ENCODE results near the gene TRIM7.
A peak's percentile ranks its signal among the peaks of the same experiment; 100 is the strongest.
"Not testable (repeated sequence)": the region's sequence is repeated elsewhere in the genome, so short reads cannot be mapped to it uniquely, and the experiment has no call there.

TRIM7 gene

DNA sequence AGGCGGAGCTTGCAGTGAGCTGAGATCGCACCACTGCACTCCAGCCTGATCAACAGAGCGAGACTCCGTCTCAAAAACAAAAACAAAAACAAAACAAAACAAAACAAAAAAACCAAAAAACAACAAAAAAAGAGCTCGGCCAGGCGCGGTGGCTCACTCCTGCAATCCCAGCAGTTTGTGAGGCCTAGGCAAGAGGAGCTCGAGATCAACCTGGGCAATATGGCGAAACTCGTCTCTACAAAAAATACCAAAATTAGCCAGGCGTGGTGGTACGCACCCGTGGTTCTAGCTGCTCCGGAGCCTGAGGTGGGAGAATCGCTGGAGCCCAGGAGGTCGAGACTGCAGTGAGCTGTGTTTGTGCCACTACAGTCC, 20.2 kb downstream of the TRIM7 start:
- TF ChIP-seq, protein P1, sequence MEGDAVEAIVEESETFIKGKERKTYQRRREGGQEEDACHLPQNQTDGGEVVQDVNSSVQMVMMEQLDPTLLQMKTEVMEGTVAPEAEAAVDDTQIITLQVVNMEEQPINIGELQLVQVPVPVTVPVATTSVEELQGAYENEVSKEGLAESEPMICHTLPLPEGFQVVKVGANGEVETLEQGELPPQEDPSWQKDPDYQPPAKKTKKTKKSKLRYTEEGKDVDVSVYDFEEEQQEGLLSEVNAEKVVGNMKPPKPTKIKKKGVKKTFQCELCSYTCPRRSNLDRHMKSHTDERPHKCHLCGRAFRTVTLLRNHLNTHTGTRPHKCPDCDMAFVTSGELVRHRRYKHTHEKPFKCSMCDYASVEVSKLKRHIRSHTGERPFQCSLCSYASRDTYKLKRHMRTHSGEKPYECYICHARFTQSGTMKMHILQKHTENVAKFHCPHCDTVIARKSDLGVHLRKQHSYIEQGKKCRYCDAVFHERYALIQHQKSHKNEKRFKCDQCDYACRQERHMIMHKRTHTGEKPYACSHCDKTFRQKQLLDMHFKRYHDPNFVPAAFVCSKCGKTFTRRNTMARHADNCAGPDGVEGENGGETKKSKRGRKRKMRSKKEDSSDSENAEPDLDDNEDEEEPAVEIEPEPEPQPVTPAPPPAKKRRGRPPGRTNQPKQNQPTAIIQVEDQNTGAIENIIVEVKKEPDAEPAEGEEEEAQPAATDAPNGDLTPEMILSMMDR (IDR thresholded peaks at IDR 0.05), result no peak
- no peak for TF ChIP-seq ZFX (IDR thresholded peaks at IDR 0.05; ENCODE audit: borderline replicate concordance)
- H3K27ac ChIP-seq, result peak overlapping the region; percentile 88

DNA sequence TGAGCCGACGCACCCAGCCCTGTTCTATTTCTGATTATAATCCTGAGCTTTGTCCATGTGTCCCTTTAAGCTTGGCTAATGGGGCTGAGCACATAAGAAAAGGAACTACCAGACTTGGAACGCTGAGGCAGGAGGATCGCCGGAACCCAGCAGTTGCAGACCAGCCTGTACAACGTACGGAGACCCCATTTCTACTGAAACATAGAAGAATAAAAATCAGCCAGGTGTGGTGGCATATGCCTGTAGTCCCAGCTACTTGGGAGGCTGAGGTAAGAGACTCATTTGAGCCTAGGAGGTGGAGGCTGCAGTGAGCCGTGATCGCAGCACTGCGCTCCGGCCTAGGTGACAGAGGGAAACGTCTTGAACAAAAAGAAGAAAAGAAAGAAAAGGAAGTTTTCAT, 22.3 kb downstream of the TRIM7 start:
- peak overlapping the region; percentile 25; the same call in 1 of the 2 replicates for H3K27ac ChIP-seq
- TF ChIP-seq ZFX (IDR thresholded peaks at IDR 0.05; ENCODE audit: borderline replicate concordance), result no peak
- TF ChIP-seq, protein P1 (IDR thresholded peaks at IDR 0.05), result no peak

DNA sequence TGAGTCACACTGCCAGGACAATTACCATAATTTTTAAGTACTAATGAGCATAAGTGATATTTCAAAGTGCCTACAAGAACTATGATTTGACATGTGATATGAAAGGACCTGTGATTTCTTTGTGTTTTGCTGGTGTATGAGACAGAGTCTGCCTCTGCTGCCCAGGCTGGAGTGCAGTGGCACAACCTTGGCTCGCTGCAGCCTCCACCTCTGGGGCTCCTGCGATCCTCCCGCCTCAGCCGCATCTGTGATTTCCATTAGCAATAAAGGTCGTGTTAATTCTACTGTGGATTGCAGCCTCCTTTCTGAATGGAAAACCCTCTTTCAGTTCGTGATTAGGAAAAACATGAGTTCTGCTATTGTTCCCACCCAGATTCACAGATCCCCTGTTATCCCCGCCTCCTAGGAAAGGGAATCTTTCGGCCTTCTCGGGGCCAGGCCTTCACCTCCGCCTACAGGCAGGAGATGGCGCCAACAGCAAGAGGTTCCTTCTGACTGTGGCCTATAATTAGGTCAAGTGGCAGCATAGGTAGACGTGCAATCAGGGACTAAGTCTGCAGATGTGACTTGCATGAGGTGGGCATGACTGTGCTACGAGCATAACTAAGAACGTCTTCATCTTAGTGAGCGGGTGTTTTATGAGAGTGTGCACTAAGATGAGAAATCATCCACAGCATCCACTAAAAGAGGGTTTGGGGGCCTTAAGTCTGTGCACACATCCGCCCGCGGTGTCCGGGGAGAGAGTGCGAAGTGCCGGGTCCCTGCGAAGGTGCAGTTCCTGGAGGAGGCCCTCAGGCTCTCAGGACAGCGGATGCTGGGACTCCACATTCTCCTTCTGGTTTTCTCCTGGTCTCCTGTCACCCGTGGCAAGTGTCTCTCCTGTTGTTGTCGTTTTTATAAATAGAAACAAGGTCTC, 23.1 kb downstream of the TRIM7 start:
- TF ChIP-seq ZFX (IDR thresholded peaks at IDR 0.05; ENCODE audit: borderline replicate concordance), result no peak
- TF ChIP-seq, protein P1 (IDR thresholded peaks at IDR 0.05), result peak; percentile 82
- H3K27ac ChIP-seq, result peak overlapping the region; percentile 25; the same call in 1 of the 2 replicates

DNA sequence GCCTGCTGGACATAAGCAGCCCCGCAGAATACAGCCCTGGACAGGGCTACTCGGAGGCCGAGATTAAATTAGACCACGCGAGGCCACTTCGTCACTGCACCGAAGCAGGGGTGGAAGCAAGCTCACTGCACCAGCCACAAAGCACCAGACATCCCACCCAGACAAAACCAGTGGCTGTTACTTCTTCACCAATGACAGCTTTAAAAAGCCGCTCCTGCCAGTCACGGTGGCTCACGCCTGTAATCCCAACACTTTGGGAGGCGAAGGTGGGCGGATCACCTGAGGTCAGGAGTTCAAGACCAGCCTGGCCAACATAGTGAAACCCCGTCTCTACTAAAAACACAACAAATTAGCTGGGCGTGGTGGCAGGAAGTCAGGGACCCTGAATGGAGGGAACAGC, 27.4 kb downstream of the TRIM7 start:
- not testable (repeated sequence) for H3K27ac ChIP-seq

DNA sequence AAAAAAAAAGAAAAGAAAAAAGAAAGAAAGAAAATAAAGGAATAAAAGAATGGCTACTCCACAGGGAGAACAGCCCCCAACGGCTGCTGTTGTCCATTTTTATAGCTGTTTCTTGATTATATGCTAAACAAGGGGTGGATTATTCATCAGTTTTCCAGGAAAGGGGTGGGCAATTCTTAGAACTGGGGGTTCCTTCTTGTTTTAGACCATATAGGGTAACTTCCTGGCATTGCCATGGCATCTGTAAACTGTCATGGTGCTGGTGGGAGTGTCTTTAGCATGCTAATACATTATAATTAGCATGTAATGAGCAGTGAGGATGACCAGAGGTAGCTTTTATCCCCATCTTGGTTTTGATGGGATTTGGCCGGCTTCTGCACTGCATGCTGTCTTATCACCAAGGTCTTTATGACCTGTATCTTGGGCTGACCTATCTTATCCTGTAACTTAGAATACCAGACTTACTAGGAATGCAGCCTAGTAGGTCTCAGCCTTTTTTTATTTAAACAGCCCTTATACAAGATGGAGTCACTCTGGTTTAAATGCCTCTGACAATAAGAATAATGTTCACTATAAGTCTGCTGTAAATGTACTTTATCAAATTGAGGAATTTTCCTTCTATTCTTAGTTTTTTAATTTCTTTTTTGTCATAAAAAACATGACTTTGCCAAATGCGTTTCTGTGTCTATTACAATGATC, 28.6 kb downstream of the TRIM7 start:
- TF ChIP-seq, protein P1 (IDR thresholded peaks at IDR 0.05), result no peak
- TF ChIP-seq ZFX (IDR thresholded peaks at IDR 0.05; ENCODE audit: borderline replicate concordance), result no peak

DNA sequence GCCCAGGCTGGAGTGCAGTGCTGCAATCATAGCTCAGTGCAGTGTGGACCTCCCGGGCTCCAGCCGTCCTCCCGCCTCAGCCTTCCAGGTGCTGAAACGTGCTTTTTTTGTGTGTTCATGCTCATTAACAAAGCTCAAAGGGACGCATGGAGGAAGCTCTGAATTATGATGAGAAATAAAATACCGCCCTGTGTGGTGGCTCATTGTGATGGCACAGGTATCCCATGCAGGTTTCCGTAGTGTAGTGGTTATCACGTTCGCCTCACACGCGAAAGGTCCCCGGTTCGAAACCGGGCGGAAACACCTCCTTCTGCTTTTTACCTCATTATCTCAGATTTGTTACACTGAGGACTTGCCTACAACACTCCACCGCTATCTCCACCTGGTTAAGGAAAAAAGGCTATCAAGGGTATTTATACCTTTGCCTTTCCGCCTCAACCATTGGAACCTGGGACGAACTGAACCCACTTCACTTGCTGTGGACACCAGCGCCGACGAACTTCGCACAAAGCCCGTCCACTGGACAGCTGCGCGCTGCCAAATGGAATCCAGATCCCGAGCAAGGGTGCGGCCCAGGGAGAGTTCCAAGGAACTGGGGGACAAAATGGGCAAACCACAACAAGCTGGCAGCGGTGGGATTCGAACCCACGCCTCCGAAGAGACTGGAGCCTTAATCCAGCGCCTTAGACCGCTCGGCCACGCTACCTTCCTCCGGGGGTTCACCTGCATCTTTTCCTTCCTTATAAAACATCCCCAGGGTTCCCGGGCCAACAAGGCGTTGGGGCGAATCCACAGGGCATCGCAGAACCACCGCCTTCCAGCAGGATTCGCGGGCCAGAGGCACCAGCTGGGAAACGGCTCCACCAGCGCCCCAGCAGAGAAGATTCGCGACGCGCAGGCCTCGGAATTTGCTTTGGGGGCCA, 31.3 kb downstream of the TRIM7 start:
- no peak for TF ChIP-seq ZFX (IDR thresholded peaks at IDR 0.05; ENCODE audit: borderline replicate concordance)
- TF ChIP-seq, protein P1 (IDR thresholded peaks at IDR 0.05), result peak; percentile 10
- peak overlapping the region; percentile 86 for H3K27ac ChIP-seq

More for the DNA sequence above, 28.6 kb downstream of the TRIM7 start:
- H3K27ac ChIP-seq, result no peak overlapping the region

DNA sequence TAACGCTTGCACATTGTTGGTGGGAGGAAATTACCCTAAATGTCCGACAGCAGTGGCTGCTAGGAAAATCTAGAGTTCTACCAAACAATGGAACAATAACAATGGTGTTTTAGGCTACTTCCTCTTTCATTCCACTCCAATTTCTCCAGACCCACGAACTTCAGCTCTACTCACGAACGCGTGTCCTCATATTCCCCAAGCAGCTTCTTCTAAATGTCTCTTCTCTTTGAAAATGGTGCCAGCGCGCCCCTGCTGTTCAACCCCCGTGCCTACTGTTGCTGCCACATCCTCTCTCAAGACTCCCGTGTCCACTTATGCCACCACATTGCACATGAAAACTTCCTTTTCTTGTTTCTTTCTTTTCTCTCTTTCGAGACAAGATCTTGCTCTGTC, 32.0 kb downstream of the TRIM7 start:
- TF ChIP-seq, protein P1 (IDR thresholded peaks at IDR 0.05), result peak; percentile 44
- no peak for TF ChIP-seq ZFX (IDR thresholded peaks at IDR 0.05; ENCODE audit: borderline replicate concordance)
- peak overlapping the region; percentile 86 for H3K27ac ChIP-seq
